ENCODE measurements around the gene KCNH4. TPM values are rescaled to one million over a fixed set of nuclear protein-coding genes. Genes with fewer than 3 reads are reported as not detected.

Gene KCNH4
- total and polyA plus RNA-seq, 2 experiments from 2014 or later, result not detected

DNA sequence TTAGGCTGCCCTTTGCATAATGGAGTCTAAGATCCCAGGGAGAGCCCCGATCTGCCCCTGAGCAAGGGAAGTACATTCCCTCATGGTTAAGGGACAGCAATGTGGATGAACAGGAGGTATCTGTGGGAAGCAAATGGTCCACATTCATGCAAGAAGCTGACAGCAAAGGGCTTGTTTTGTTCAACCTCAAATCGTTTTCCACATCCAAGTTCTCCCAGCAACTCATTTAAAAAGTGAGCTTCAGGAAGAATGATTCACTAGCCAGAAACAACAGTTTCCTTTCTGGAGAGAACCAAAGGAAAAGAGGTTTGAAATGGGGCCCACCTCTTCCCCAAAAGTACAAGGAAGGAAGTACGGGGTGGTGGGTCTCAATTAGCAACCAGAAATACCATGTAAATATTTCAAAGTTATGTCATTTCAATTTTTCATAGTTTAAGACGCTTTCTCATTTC, 48.9 kb downstream of the KCNH4 start:
- no peaks in the 10 kb centered on the region for H3K27me3 ChIP-seq
- no peak overlapping the region for H3K27ac ChIP-seq
- H3K9me3 ChIP-seq (ENCODE audit: low read depth), result no peaks in the 10 kb centered on the region
- TF ChIP-seq CTCF (IDR thresholded peaks at IDR 0.05; ENCODE audit: low read depth, low read length), result no peak
- DNase-seq (ENCODE audit: low read depth in 1 of 2, low spot score in 1 of 2), result peak in 1 of 2 donors; percentile 50
- H3K36me3 ChIP-seq, result peaks cover 23% of the 10 kb centered on the region
- peaks cover 9% of the 10 kb centered on the region for H3K4me1 ChIP-seq (ENCODE audit: low read depth)
- H3K4me3 ChIP-seq, result no peak overlapping the region

DNA sequence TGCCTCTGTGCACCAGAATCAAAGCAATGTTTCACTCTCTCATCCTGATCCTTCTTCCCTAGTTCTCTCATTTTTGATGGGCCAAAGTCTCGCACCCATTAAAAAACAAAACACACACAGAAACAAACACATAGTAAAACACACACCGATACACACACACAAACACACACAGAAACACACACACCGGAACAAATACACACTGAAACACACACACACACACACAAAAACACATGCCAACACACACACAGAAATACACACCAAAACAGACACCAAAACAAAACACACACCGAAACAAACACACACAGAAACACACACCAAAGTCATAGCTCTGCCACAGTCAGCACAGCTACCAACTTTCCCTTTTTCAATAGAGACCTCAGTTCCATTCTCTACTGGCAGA, 49.7 kb downstream of the KCNH4 start:
- Histone ChIP-seq H3K27ac (no peak overlapping the region), H3K4me3 (no peak overlapping the region), H3K4me1 (ENCODE audit: low read depth) (peaks cover 9% of the 10 kb centered on the region), H3K9me3 (ENCODE audit: low read depth) (no peaks in the 10 kb centered on the region), H3K36me3 (peaks cover 27% of the 10 kb centered on the region), H3K27me3 (no peaks in the 10 kb centered on the region)
- no peak for TF ChIP-seq CTCF (IDR thresholded peaks at IDR 0.05; ENCODE audit: low read depth, low read length)
- no peak for DNase-seq (ENCODE audit: low read depth in 1 of 2, low spot score in 1 of 2)

DNA sequence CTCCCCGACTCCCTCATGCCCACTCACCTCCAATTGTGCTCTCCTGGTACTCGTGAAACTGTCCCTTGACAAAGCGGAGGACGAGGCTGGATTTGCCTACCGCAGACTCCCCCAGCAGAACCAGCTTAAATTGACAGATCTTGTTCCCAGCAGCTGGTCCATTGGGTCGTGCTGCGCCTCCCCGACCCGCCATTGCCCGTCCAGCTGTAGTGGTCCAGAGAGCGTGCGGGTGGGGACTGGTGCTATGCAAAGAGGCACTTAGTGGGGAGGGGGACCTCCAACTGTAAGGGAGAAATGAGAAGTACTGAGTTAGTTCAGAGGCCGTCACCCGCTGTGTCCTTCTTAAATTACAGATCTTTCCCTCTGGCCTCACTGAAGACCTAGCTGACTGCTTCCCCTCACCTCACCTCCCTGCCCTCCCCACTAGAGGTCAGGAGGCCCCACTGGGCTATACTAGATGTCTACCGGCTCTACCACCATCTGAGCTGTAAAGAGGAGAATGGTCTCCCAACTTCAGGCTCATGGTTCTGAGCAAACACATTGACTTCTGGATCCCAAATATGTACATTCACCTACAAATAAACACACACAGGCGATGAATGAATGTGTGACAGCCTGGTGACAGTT, 50.5 kb downstream of the KCNH4 start:
- Histone ChIP-seq H3K36me3 (peaks cover 27% of the 10 kb centered on the region), H3K4me3 (no peak overlapping the region), H3K9me3 (ENCODE audit: low read depth) (no peaks in the 10 kb centered on the region), H3K27ac (no peak overlapping the region), H3K27me3 (no peaks in the 10 kb centered on the region), H3K4me1 (ENCODE audit: low read depth) (peaks cover 2% of the 10 kb centered on the region)
- TF ChIP-seq CTCF (IDR thresholded peaks at IDR 0.05; ENCODE audit: low read depth, low read length), result no peak
- DNase-seq (ENCODE audit: low read depth in 1 of 2, low spot score in 1 of 2), result no peak

- Histone ChIP-seq H3K9me3 (ENCODE audit: low read depth) (no peaks in the 10 kb centered on the region), H3K4me3 (no peak overlapping the region), H3K4me1 (ENCODE audit: low read depth) (no peaks in the 10 kb centered on the region), H3K36me3 (peaks cover 27% of the 10 kb centered on the region), H3K27ac (no peak overlapping the region), H3K27me3 (no peaks in the 10 kb centered on the region)
- TF ChIP-seq CTCF (IDR thresholded peaks at IDR 0.05; ENCODE audit: low read depth, low read length), result no peak
- no peak for DNase-seq (ENCODE audit: low read depth in 1 of 2, low spot score in 1 of 2)
Observed at GRCh38 chr17:42129109-42129837, 51.7 kb downstream of the KCNH4 start.

DNA sequence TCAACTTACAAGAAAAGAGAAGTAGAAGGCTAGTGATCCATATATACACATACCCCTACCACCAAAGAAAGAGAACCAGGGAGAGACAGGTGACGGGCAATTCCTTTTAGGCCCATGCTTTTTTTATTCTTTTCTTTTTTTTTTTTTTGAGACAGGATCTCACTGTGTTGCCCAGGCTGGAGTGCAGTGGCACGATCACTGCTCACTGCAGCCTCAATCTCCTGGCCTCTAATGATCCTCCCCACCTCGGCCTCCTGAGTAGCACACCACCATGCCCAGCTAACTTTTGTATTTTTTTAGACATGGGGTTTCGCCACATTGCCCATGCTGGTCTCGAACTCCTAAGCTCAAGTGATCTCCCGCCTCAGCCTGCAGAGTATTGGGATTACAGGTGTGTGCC, 53.5 kb downstream of the KCNH4 start:
- Histone ChIP-seq H3K27ac (no peak overlapping the region), H3K36me3 (peaks cover 27% of the 10 kb centered on the region), H3K9me3 (ENCODE audit: low read depth) (no peaks in the 10 kb centered on the region), H3K27me3 (no peaks in the 10 kb centered on the region), H3K4me3 (no peak overlapping the region), H3K4me1 (ENCODE audit: low read depth) (no peaks in the 10 kb centered on the region)
- DNase-seq (ENCODE audit: low read depth in 1 of 2, low spot score in 1 of 2), result no peak
- TF ChIP-seq CTCF (IDR thresholded peaks at IDR 0.05; ENCODE audit: low read depth, low read length), result no peak
